Liver (tissue), 9 donors: ENCODE measurements around the gene MTMR1. TPM values are rescaled to one million over a fixed set of nuclear protein-coding genes. Genes with fewer than 3 reads are reported as not detected.

Experiments used
- DNase-seq: peaks from one replicate; pipeline ENCODE4 v3.0.0-alpha.2; 2017; ENCODE audit warnings: low spot score
- H3K27ac ChIP-seq, 2 donors: one replicate each; pipeline ENCODE4 v1.7.0; 2013; ENCODE audit warnings: inconsistent platforms in 2 of 2, low read length in 2 of 2, control low read depth in 1 of 2, low read depth in 1 of 2, mild to moderate bottlenecking in 1 of 2
- H3K27me3 ChIP-seq, 4 donors: one replicate each; pipeline versions ENCODE4 v1.6.1 to v1.7.0; 2013; ENCODE audit warnings: low read length in 3 of 4, inconsistent platforms in 1 of 4, mild to moderate bottlenecking in 1 of 4, moderate library complexity in 1 of 4; ENCODE audit not compliant: control insufficient read depth in 4 of 4, insufficient read depth in 4 of 4
- H3K36me3 ChIP-seq, 4 donors: one replicate each; pipeline versions ENCODE4 v1.6.1 to v1.7.0; 2013; ENCODE audit warnings: low read length in 3 of 4, mild to moderate bottlenecking in 3 of 4, low read depth in 1 of 4, moderate library complexity in 1 of 4; ENCODE audit not compliant: control insufficient read depth in 4 of 4, insufficient read depth in 3 of 4
- H3K4me1 ChIP-seq, 4 donors: one replicate each; pipeline versions ENCODE4 v1.6.1 to v1.7.0; 2013; ENCODE audit warnings: low read length in 3 of 4, mild to moderate bottlenecking in 3 of 4, moderate library complexity in 1 of 4; ENCODE audit not compliant: control insufficient read depth in 4 of 4, insufficient read depth in 4 of 4
- H3K4me3 ChIP-seq, 3 donors: one replicate each; pipeline versions ENCODE4 v1.6.1 to v1.7.0; 2013; ENCODE audit warnings: low read length in 3 of 3, control low read depth in 1 of 3, low read depth in 1 of 3, mild to moderate bottlenecking in 1 of 3
- H3K9ac ChIP-seq, 2 donors: one replicate each; pipeline ENCODE4 v1.7.0; 2013; ENCODE audit warnings: low read length in 2 of 2, mild to moderate bottlenecking in 2 of 2, moderate library complexity in 2 of 2, control low read depth in 1 of 2, low read depth in 1 of 2
- H3K9me3 ChIP-seq, 4 donors: one replicate each; pipeline versions ENCODE4 v1.6.1 to v1.7.0; 2013; ENCODE audit warnings: low read length in 3 of 4; ENCODE audit not compliant: control insufficient read depth in 4 of 4
- ATF3 ChIP-seq: IDR thresholded peaks from 2 replicates; pipeline ENCODE4 v1.6.1; 2016; ENCODE audit warnings: antibody characterized with exemption
- EGR1 ChIP-seq, 2 donors: IDR thresholded peaks; 2 replicates each; pipeline ENCODE4 v1.6.1; 2016 to 2018; ENCODE audit warnings: antibody characterized with exemption in 2 of 2, low read depth in 2 of 2
- FOXA1 ChIP-seq: IDR thresholded peaks from 2 replicates; pipeline ENCODE4 v1.6.1; 2016; ENCODE audit warnings: antibody characterized with exemption
- GABPA ChIP-seq, 2 donors: IDR thresholded peaks in 1 of 2; conservative IDR thresholded peaks in 1 of 2; 2 replicates each; pipeline ENCODE4 v1.6.1; 2016; ENCODE audit warnings: antibody characterized with exemption in 2 of 2, mild to moderate bottlenecking in 1 of 2, moderate library complexity in 1 of 2
- HNF4A ChIP-seq, 2 donors: conservative IDR thresholded peaks; 2 replicates each; pipeline ENCODE4 v1.6.1; 2016; ENCODE audit warnings: antibody characterized with exemption in 2 of 2, mild to moderate bottlenecking in 2 of 2
- JUND ChIP-seq, 2 donors: IDR thresholded peaks; 2 replicates each; pipeline ENCODE4 v1.6.1; 2016; ENCODE audit warnings: antibody characterized with exemption in 2 of 2
- REST ChIP-seq: IDR thresholded peaks from 2 replicates; pipeline ENCODE4 v1.6.1; 2016; ENCODE audit warnings: antibody characterized with exemption, mild to moderate bottlenecking
- RXRA ChIP-seq, 2 donors: IDR thresholded peaks; 2 replicates each; pipeline ENCODE4 v1.6.1; 2017 to 2018; ENCODE audit warnings: antibody characterized with exemption in 2 of 2, mild to moderate bottlenecking in 1 of 2
- YY1 ChIP-seq: IDR thresholded peaks from 2 replicates; pipeline ENCODE4 v1.6.1; 2016; ENCODE audit warnings: antibody characterized with exemption, mild to moderate bottlenecking
- WGBS: extraction: QIAGEN DNeasy Blood & Tissue Kit; methylation state at CpG from one replicate; pipeline ENCODE4 v1.1.7; 2013; 5-methylcytosine and 5-hydroxymethylcytosine counted together
- polyA plus RNA-seq, 2 donors: library from polyadenylated mRNA; stranded (reverse) in 1 of 2; unstranded in 1 of 2; fragments of 200-250 nt in 1 of 2; fragments of >200 nt in 1 of 2; fragmentation: Nextera tagmentation in 1 of 2; extraction: Ambion mirVana in 1 of 2; gene quantifications; one replicate each; pipeline versions ENCODE4 v1.2.1 to v1.2.3, GENCODE V29; 2013 to 2015
- total RNA-seq, 2 donors: library from RNA; depleted of rRNA; stranded (reverse); fragments of >200 nt; gene quantifications; one replicate each; pipeline ENCODE4 v1.2.3, GENCODE V29; 2014
- TF ChIP-seq, protein P1 (sequence below): IDR thresholded peaks from 2 replicates; pipeline ENCODE4 v1.6.1; 2016; ENCODE audit warnings: antibody characterized with exemption
- donor health status: healthy.
- donor health status: healthy.
- donor health status: healthy.
- donor health status: healthy.
- donor health status: healthy.

The MTMR1 gene
- total and polyA plus RNA-seq, 4 donors: 2.5 to 13.4 (median 7.8) TPM

GRCh38 chrX:150649096-150649870 is 43.9 kb upstream of the MTMR1 start (continued):
- TF ChIP-seq REST (no peak), HNF4A (conservative IDR thresholded peaks at IDR 0.05) (no peak)

DNA sequence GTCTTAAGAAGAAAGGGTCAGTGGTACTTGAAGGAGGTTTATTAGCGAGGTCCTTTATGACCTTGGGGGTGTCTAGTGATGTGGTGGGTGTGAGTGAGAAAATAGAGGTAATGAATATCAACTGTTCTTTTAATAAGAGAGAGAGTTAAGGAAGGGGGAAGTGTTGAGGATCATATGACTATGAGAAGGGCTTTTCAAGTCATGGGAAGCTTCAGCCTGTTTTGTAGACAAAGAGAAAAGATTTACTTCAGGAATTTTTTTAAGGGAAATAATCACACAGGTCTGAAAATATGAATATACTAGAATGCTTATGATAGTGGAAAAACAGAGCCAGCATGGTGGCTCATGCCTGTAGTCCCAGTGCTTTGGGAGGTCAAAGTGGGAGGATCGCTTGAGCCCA is 41.3 kb upstream of the MTMR1 start:
- H3K36me3 ChIP-seq: peaks cover 0 to 9% (median 7%) of the 10 kb centered on the region in 4 donors

More for the DNA sequence above, 41.3 kb upstream of the MTMR1 start:
- no peak for DNase-seq
- Histone ChIP-seq H3K4me3 (no peak overlapping the region), H3K27me3 (no peaks in the 10 kb centered on the region), H3K4me1 (peaks cover 0 to 4% (median 0%) of the 10 kb centered on the region in 4 donors), H3K9ac (no peak overlapping the region), H3K27ac (no peak overlapping the region), H3K9me3 (peaks cover 0 to 3% (median 0%) of the 10 kb centered on the region in 4 donors)
- TF ChIP-seq JUND (IDR thresholded peaks at IDR 0.05): no peak
- TF ChIP-seq YY1: no peak
- no peak for TF ChIP-seq ATF3
- no peak for TF ChIP-seq FOXA1
- no peak for TF ChIP-seq RXRA (IDR thresholded peaks at IDR 0.05)
- no peak for TF ChIP-seq GABPA (IDR thresholded peaks at IDR 0.05 in 1 of 2, conservative IDR thresholded peaks at IDR 0.05 in 1 of 2)
- TF ChIP-seq, protein P1, sequence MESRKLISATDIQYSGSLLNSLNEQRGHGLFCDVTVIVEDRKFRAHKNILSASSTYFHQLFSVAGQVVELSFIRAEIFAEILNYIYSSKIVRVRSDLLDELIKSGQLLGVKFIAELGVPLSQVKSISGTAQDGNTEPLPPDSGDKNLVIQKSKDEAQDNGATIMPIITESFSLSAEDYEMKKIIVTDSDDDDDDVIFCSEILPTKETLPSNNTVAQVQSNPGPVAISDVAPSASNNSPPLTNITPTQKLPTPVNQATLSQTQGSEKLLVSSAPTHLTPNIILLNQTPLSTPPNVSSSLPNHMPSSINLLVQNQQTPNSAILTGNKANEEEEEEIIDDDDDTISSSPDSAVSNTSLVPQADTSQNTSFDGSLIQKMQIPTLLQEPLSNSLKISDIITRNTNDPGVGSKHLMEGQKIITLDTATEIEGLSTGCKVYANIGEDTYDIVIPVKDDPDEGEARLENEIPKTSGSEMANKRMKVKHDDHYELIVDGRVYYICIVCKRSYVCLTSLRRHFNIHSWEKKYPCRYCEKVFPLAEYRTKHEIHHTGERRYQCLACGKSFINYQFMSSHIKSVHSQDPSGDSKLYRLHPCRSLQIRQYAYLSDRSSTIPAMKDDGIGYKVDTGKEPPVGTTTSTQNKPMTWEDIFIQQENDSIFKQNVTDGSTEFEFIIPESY: no peak
- no peak for TF ChIP-seq REST
- TF ChIP-seq HNF4A (conservative IDR thresholded peaks at IDR 0.05): no peak
- no peak for TF ChIP-seq EGR1 (IDR thresholded peaks at IDR 0.05; ENCODE audit: low read depth in 2 of 2)
- 99% methylated on average over 2 of the region's 2 CpGs for WGBS
